H1 (cell line): ENCODE measurements around the gene ERC1. TPM values are rescaled to one million over a fixed set of nuclear protein-coding genes. Genes with fewer than 3 reads are reported as not detected.

ENCODE experiments used
- BRCA1 ChIP-seq: IDR thresholded peaks from 2 replicates; pipeline ENCODE4 v1.6.1; 2012; ENCODE audit warnings: low read depth, low read length, improper control_type of control experiment
- CTCF ChIP-seq, 3 experiments: IDR thresholded peaks; 1 replicate in 2 of 3; 2 replicates in 1 of 3; pipeline versions ENCODE4 v1.5.1 to v1.6.1; 2011; ENCODE audit warnings: low read length in 3 of 3, mild to moderate bottlenecking in 3 of 3, inconsistent platforms in 2 of 3, low read depth in 1 of 3, moderate library complexity in 1 of 3; ENCODE audit not compliant: insufficient read depth in 1 of 3; ENCODE audit errors: control extremely low read depth in 1 of 3
- GABPA ChIP-seq: IDR thresholded peaks from 2 replicates; pipeline ENCODE4 v1.6.1; 2011; ENCODE audit warnings: mild to moderate bottlenecking, low read length, moderate library complexity, borderline replicate concordance; ENCODE audit not compliant: insufficient read depth
- POLR2AphosphoS5 ChIP-seq: IDR thresholded peaks from 2 replicates; pipeline ENCODE4 v1.6.1; 2011; ENCODE audit warnings: low read depth, low read length
- SAP30 ChIP-seq: fragments of 300-600 bp; sonication (generic); IDR thresholded peaks from 2 replicates; pipeline ENCODE4 v1.7.1; 2012; ENCODE audit warnings: low read length, moderate library complexity, mild to moderate bottlenecking, inconsistent platforms; ENCODE audit not compliant: insufficient read depth, insufficient replicate concordance
- SP4 ChIP-seq: IDR thresholded peaks from 2 replicates; pipeline ENCODE4 v1.6.1; 2012; ENCODE audit warnings: low read length, inconsistent platforms
- ZNF274 ChIP-seq: IDR thresholded peaks from 2 replicates; pipeline ENCODE4 v1.7.0; 2012; ENCODE audit warnings: low read length, borderline replicate concordance; ENCODE audit errors: extremely low read depth
- polyA plus RNA-seq, 7 experiments: library from polyadenylated mRNA; depleted of rRNA in 3 of 7; stranded (reverse) in 5 of 7; unstranded in 2 of 7; fragments of >200 nt in 5 of 7; fragments of 200-250 nt in 2 of 7; gene quantifications; 1 replicate in 5 of 7; 2 replicates in 1 of 7; 4 replicates in 1 of 7; pipeline versions ENCODE4 v1.2.1 to v1.2.3, GENCODE V29; 2011 to 2013; ENCODE audit warnings: missing spikeins in 2 of 7, mixed read lengths in 2 of 7
- total RNA-seq: library from RNA; stranded (reverse); fragmentation: NEBNext Ultra II Directional; extraction: Animal tissue kit (Norgen Biotek cat#: 25700); gene quantifications from 2 replicates; pipeline ENCODE4 v1.2.1, GENCODE V29; 2021

The ERC1 gene
- total and polyA plus RNA-seq, 2 of the 8 experiments (the other 6 are each of a cell fraction or from before 2014, with no cell fraction given) = 7.8 to 45.7 TPM

- TF ChIP-seq CTCF (IDR thresholded peaks at IDR 0.05; ENCODE audit: control extremely low read depth in 1 of 3, insufficient read depth in 1 of 3, low read depth in 1 of 3, low read length in 3 of 3) = no peak
- no peak for TF ChIP-seq POLR2AphosphoS5
- no peak for TF ChIP-seq GABPA
- TF ChIP-seq ZNF274 = no peak
- no peak for TF ChIP-seq BRCA1
- TF ChIP-seq SAP30 = no peak
- TF ChIP-seq SP4 = no peak
Observed at GRCh38 chr12:1448336-1448735, 457.3 kb downstream of the ERC1 start (continued).
